Ascending aorta (tissue), 2 donors: ENCODE measurements around the gene NECTIN1. TPM values are rescaled to one million over a fixed set of nuclear protein-coding genes. Genes with fewer than 3 reads are reported as not detected.
A peak's percentile ranks its signal among the peaks of the same experiment; 100 is the strongest.

Experiments
- DNase-seq, 2 donors: peaks; one replicate each; pipeline ENCODE4 v3.0.0-alpha.2; 2019; ENCODE audit warnings: low spot score in 2 of 2
- H3K27ac ChIP-seq, 2 donors: fragments of 200-600 bp; sonication (generic); one replicate each; pipeline ENCODE4 v1.5.1; 2016 to 2017; ENCODE audit warnings: mild to moderate bottlenecking in 1 of 2
- H3K27me3 ChIP-seq: fragments of 200-600 bp; sonication (generic); one replicate; pipeline ENCODE4 v1.5.1; 2017
- H3K36me3 ChIP-seq, 2 donors: fragments of 200-600 bp; sonication (generic); one replicate each; pipeline ENCODE4 v1.5.1; 2016
- H3K4me1 ChIP-seq, 2 donors: fragments of 200-600 bp; sonication (generic); one replicate each; pipeline ENCODE4 v1.5.1; 2016 to 2017; ENCODE audit warnings: mild to moderate bottlenecking in 1 of 2
- H3K4me3 ChIP-seq, 2 donors: fragments of 200-600 bp; sonication (generic); one replicate each; pipeline ENCODE4 v1.5.1; 2016 to 2017; ENCODE audit warnings: mild to moderate bottlenecking in 1 of 2
- H3K9me3 ChIP-seq, 2 donors: fragments of 200-600 bp; sonication (generic); one replicate each; pipeline ENCODE4 v1.5.1; 2016
- CTCF ChIP-seq, 3 experiments: fragments of 200-600 bp in 2 of 3; fragments of 450-650 bp in 1 of 3; sonication (generic) in 2 of 3; IDR thresholded peaks; one replicate each; pipeline ENCODE4 v1.5.1; 2016 to 2019; ENCODE audit warnings: antibody characterized with exemption in 3 of 3, mild to moderate bottlenecking in 1 of 3, moderate library complexity in 1 of 3
- intact Hi-C: fragments of 100-400 bp; cut with DNase I; formaldehyde crosslinking; loops from one replicate; pipeline ENCODE4 v1.15.1; 2023
- total RNA-seq: library from RNA; depleted of rRNA; stranded (reverse); fragments of >200 nt; gene quantifications from one replicate; pipeline ENCODE4 v1.1.0, GENCODE V29; 2016

The NECTIN1 gene
- total RNA-seq, 1 donor from 2014 or later: 1.6 TPM

GRCh38 chr11:119619665-119620064 is 109.3 kb downstream of the NECTIN1 start:
- Histone ChIP-seq H3K36me3 (no peaks in the 10 kb centered on the region), H3K27me3 (no peaks in the 10 kb centered on the region), H3K4me1 (no peaks in the 10 kb centered on the region), H3K9me3 (no peaks in the 10 kb centered on the region), H3K4me3 (no peak overlapping the region), H3K27ac (no peak overlapping the region)
- TF ChIP-seq CTCF (IDR thresholded peaks at IDR 0.05): no peak
- intact Hi-C loops: no loop called here
- no peak for DNase-seq

GRCh38 chr11:119618208-119618909 is 110.6 kb downstream of the NECTIN1 start:
- TF ChIP-seq CTCF (IDR thresholded peaks at IDR 0.05): no peak
- Histone ChIP-seq H3K4me1 (no peaks in the 10 kb centered on the region), H3K4me3 (no peak overlapping the region), H3K27me3 (no peaks in the 10 kb centered on the region), H3K36me3 (no peaks in the 10 kb centered on the region), H3K27ac (no peak overlapping the region), H3K9me3 (no peaks in the 10 kb centered on the region)
- intact Hi-C loops: no loop called here
- DNase-seq: peak in 1 of 2 donors; percentile 27

- TF ChIP-seq CTCF (IDR thresholded peaks at IDR 0.05): no peak
- no peak overlapping the region for H3K27ac ChIP-seq
- H3K4me3 ChIP-seq: no peak overlapping the region
- intact Hi-C loops: no loop called here
- DNase-seq: no peak
- H3K9me3 ChIP-seq: no peaks in the 10 kb centered on the region
- no peaks in the 10 kb centered on the region for H3K36me3 ChIP-seq
- no peaks in the 10 kb centered on the region for H3K27me3 ChIP-seq
- H3K4me1 ChIP-seq: no peaks in the 10 kb centered on the region
Observed at GRCh38 chr11:119617340-119617713, 111.7 kb downstream of the NECTIN1 start.

GRCh38 chr11:119616586-119617339 is 112.2 kb downstream of the NECTIN1 start:
- TF ChIP-seq CTCF (IDR thresholded peaks at IDR 0.05): no peak
- no peak overlapping the region for H3K27ac ChIP-seq
- no peak for DNase-seq
- no peaks in the 10 kb centered on the region for H3K36me3 ChIP-seq
- H3K9me3 ChIP-seq: no peaks in the 10 kb centered on the region
- no peak overlapping the region for H3K4me3 ChIP-seq
- no peaks in the 10 kb centered on the region for H3K27me3 ChIP-seq
- intact Hi-C loops: no loop called here
- H3K4me1 ChIP-seq: no peaks in the 10 kb centered on the region

DNA sequence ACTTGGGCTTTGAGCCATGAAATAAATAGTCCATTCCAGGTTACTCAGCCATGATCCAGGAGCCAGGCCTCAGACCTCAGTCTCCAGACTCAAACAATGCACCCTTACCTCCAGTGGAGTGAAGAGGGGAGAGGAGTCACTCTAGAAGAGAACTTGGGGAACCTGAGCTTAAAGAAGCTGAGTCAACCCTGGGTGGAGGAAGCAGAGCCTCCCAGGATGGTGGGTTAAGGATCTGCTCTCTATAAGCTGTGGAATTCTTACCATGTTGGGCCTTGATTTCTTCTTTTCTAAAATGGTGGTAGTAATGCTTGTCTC is 113.2 kb downstream of the NECTIN1 start:
- Histone ChIP-seq H3K4me3 (no peak overlapping the region), H3K4me1 (no peaks in the 10 kb centered on the region), H3K27ac (no peak overlapping the region), H3K9me3 (no peaks in the 10 kb centered on the region), H3K36me3 (no peaks in the 10 kb centered on the region), H3K27me3 (no peaks in the 10 kb centered on the region)
- no peak for TF ChIP-seq CTCF (IDR thresholded peaks at IDR 0.05)
- intact Hi-C loops: no loop called here
- no peak for DNase-seq
